CD4-positive, alpha-beta T cell treated with Interleukin-2 at 100 ng/mL for 4 hours (primary cell): ENCODE measurements around the gene IRF4.
"Not testable (repeated sequence)": the region's sequence is repeated elsewhere in the genome, so short reads cannot be mapped to it uniquely, and the experiment has no call there.

Experiments used
- DNase-seq: peaks from one replicate; pipeline ENCODE4 v3.0.0-alpha.2; 2020; ENCODE audit warnings: low spot score

IRF4 gene

GRCh38 chr6:422433-423054 is 31.0 kb downstream of the IRF4 start:
- peak; percentile 51 for DNase-seq

- no peak for DNase-seq
Observed at GRCh38 chr6:423055-423798, 31.7 kb downstream of the IRF4 start.

- no peak for DNase-seq
Observed at GRCh38 chr6:423799-424345, 32.3 kb downstream of the IRF4 start.

- no peak for DNase-seq
Observed at GRCh38 chr6:424741-425417, 33.3 kb downstream of the IRF4 start.

- DNase-seq = not testable (repeated sequence)
Observed at GRCh38 chr6:425418-425788, 33.9 kb downstream of the IRF4 start.

GRCh38 chr6:426198-426738 is 34.7 kb downstream of the IRF4 start:
- DNase-seq = not testable (repeated sequence)

GRCh38 chr6:428047-428603 is 36.6 kb downstream of the IRF4 start:
- no peak for DNase-seq

GRCh38 chr6:429515-430121 is 38.1 kb downstream of the IRF4 start:
- DNase-seq = no peak

- no peak for DNase-seq
Observed at GRCh38 chr6:431504-431903, 40.0 kb downstream of the IRF4 start.

GRCh38 chr6:431986-432385 is 40.4 kb downstream of the IRF4 start:
- peak; percentile 40 for DNase-seq

- DNase-seq = no peak
Observed at GRCh38 chr6:434051-434705, 42.6 kb downstream of the IRF4 start.

- DNase-seq = no peak
Observed at GRCh38 chr6:435441-436307, 44.1 kb downstream of the IRF4 start.

- no peak for DNase-seq
Observed at GRCh38 chr6:436308-437036, 44.9 kb downstream of the IRF4 start.

- DNase-seq = no peak
Observed at GRCh38 chr6:437037-437392, 45.5 kb downstream of the IRF4 start.

GRCh38 chr6:438634-439170 is 47.1 kb downstream of the IRF4 start:
- DNase-seq = no peak

- DNase-seq = no peak
Observed at GRCh38 chr6:439641-440167, 48.2 kb downstream of the IRF4 start.

- DNase-seq = no peak
Observed at GRCh38 chr6:441126-441920, 49.8 kb downstream of the IRF4 start.

GRCh38 chr6:443621-444159 is 52.1 kb downstream of the IRF4 start:
- DNase-seq = no peak
